ENCODE results near the gene PTPRF. TPM values are rescaled to one million over a fixed set of nuclear protein-coding genes. Genes with fewer than 3 reads are reported as not detected.
A peak's percentile ranks its signal among the peaks of the same experiment; 100 is the strongest.

PTPRF gene
- total RNA-seq, 6 experiments from 2014 or later = 97.1 to 252 (median 160) TPM

GRCh38 chr1:43522431-43522775, 8.3 kb upstream of the PTPRF start:
- no peaks in the 10 kb centered on the region for H3K36me3 ChIP-seq
- intact Hi-C loops (cut with DNase I) = loop anchor here in 1 of 2 donors (10.0 kb wide), 1 partner anchor 142 kb away; no protein-coding TSS in a partner anchor

GRCh38 chr1:43522776-43523480, 7.8 kb upstream of the PTPRF start:
- H3K27ac ChIP-seq = no peak overlapping the region
- H3K36me3 ChIP-seq = no peaks in the 10 kb centered on the region
- H3K4me1 ChIP-seq = no peaks in the 10 kb centered on the region
- TF ChIP-seq CTCF (IDR thresholded peaks at IDR 0.05) (no peak), POLR2A (IDR thresholded peaks at IDR 0.05) (no peak)
- WGBS (ENCODE audit: insufficient coverage, low coverage, low lambda C conversion rate, missing lambda C conversion rate) = 65% methylated on average over 11 of the region's 13 CpGs
- ATAC-seq (peak; percentile 54 to 94 (median 70)), DNase-seq (peak in 2 of 3 donors; percentile 19 to 70)
- no peaks in the 10 kb centered on the region for H3K9me3 ChIP-seq
- intact Hi-C loops (cut with DNase I) = loop anchor here in 1 of 2 donors (10.0 kb wide), 1 partner anchor 142 kb away; no protein-coding TSS in a partner anchor
- H3K27me3 ChIP-seq = no peaks in the 10 kb centered on the region
- no peak overlapping the region for H3K4me3 ChIP-seq

More at GRCh38 chr1:43522431-43522775, 8.3 kb upstream of the PTPRF start:
- Histone ChIP-seq H3K27ac (no peak overlapping the region), H3K9me3 (no peaks in the 10 kb centered on the region), H3K27me3 (no peaks in the 10 kb centered on the region), H3K4me1 (no peaks in the 10 kb centered on the region), H3K4me3 (no peak overlapping the region)
- DNase-seq (no peak), ATAC-seq (no peak)
- TF ChIP-seq POLR2A (IDR thresholded peaks at IDR 0.05) (no peak), CTCF (IDR thresholded peaks at IDR 0.05) (no peak)
- WGBS (ENCODE audit: insufficient coverage, low coverage, low lambda C conversion rate, missing lambda C conversion rate) = 92% methylated on average over 1 of the region's 1 CpG

GRCh38 chr1:43524804-43525203, 5.9 kb upstream of the PTPRF start:
- Histone ChIP-seq H3K9me3 (no peaks in the 10 kb centered on the region), H3K27me3 (no peaks in the 10 kb centered on the region), H3K4me3 (no peak overlapping the region), H3K27ac (no peak overlapping the region), H3K36me3 (no peaks in the 10 kb centered on the region), H3K4me1 (no peaks in the 10 kb centered on the region)
- WGBS (ENCODE audit: insufficient coverage, low coverage, low lambda C conversion rate, missing lambda C conversion rate) = 71% methylated on average over 8 of the region's 8 CpGs
- TF ChIP-seq POLR2A (IDR thresholded peaks at IDR 0.05) (no peak), CTCF (IDR thresholded peaks at IDR 0.05) (no peak)
- intact Hi-C loops (cut with DNase I) = loop anchor here in 1 of 2 donors (10.0 kb wide), 1 partner anchor 140 kb away; no protein-coding TSS in a partner anchor
- ATAC-seq (no peak), DNase-seq (no peak)

GRCh38 chr1:43526002-43526401, 4.7 kb upstream of the PTPRF start:
- no peak for ATAC-seq
- WGBS (ENCODE audit: insufficient coverage, low coverage, low lambda C conversion rate, missing lambda C conversion rate) = 91% methylated on average over 9 of the region's 10 CpGs
- TF ChIP-seq CTCF (IDR thresholded peaks at IDR 0.05) (no peak), POLR2A (IDR thresholded peaks at IDR 0.05) (no peak)
- no peaks in the 10 kb centered on the region for H3K9me3 ChIP-seq
- peaks cover 0 to 3% (median 2%) of the 10 kb centered on the region in 4 donors for H3K4me1 ChIP-seq
- H3K4me3 ChIP-seq = no peak overlapping the region
- no peak overlapping the region for H3K27ac ChIP-seq
- DNase-seq = no peak
- intact Hi-C loops (cut with DNase I) = loop anchor here in 1 of 2 donors (10.0 kb wide), 1 partner anchor 139 kb away; no protein-coding TSS in a partner anchor
- no peaks in the 10 kb centered on the region for H3K36me3 ChIP-seq
- no peaks in the 10 kb centered on the region for H3K27me3 ChIP-seq
